Medulla oblongata (tissue), 1 donor: Measurements from ENCODE around the gene SHC3.
A peak's percentile ranks its signal among the peaks of the same experiment; 100 is the strongest.

Experiments
- DNase-seq: peaks from one replicate; pipeline ENCODE4 v3.0.0-alpha.2; 2015; ENCODE audit errors: extremely low spot score

The SHC3 gene

DNA sequence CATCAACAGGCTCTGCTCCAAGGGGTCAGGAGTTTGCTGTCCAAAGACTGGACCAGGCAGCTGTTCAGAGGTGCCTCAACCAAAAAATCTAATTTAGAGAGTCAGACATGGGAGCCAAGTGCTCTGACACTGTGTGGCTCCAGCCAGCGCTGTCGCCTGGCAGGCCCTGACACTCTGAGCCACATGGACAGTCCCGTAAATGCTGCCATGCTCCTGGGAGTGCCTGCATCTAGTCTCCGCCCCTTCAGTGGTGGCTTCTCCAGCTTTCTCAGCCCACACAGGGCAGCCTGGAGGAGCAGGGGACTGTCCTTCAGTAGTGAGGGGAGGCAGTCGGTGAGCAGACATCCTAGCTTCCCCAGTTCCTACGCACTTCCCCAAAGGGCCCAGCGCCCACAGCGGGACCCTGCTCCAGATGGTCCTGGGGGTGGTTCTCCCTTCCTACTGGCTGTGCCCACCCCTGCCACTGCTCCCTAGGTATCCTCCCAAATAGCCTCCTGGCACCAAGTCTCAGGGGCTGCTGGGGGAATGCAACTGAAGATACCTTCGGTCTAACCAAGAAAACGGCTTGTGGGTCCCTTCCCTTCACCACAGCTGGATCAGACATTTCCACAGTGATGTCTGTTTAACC is 72.3 kb downstream of the SHC3 start:
- DNase-seq, result no peak

DNA sequence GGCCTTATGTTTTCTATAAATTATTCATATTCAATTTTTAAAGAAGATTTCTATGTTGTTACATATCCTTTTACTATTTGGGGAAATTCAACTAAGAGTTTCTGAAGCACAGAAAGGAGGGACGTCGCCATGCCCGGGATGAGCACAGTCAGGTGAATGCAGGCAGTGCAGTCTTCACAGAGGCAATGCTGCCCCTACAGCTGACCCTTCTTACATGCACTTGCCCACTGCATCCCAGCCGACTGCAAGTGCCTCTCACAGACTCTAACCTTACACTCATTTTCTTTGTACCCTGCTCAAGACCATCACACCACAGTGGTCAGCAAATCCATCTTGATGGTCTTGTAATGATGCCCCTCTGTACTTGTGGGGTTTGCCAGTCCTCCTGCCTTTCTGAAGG is 73.8 kb downstream of the SHC3 start:
- no peak for DNase-seq

DNA sequence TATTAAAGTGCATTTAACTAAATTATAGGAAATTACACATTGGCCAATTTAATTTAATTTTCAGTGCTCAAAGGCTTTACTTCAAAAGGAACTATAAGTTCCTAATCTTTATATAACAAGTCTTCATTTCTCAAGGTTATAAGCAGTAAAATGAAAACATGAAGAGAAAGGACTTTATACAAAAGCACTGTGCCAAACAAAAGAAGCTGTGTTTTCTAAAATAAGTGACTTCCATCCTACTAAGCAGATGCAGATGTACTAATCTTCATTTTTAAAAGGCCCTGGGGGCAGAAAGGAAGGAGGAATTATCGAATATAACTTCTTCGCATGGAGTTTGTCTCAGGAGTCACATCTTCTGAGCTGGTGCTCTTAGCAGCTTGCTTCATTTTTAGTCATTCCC is 81.4 kb downstream of the SHC3 start:
- no peak for DNase-seq

DNA sequence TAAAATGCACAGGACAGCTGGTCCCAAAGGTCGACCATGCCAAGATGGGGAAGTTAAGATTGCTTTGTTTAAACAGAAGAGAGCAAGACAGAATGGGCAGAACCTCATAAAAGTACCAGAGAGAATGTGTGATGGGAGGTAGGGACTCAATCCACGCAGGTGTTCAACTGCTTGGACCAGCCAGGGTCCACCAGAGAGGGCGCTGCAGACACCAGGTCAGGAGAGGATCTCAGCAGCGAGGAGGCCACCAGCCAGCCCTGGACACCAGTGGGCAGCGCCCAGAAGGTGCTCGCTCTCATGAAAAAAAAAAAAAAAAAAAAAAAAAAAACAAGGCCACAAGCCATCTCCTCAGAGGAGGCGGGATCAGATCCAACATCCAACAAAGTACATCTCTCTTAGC is 81.8 kb downstream of the SHC3 start:
- no peak for DNase-seq

DNA sequence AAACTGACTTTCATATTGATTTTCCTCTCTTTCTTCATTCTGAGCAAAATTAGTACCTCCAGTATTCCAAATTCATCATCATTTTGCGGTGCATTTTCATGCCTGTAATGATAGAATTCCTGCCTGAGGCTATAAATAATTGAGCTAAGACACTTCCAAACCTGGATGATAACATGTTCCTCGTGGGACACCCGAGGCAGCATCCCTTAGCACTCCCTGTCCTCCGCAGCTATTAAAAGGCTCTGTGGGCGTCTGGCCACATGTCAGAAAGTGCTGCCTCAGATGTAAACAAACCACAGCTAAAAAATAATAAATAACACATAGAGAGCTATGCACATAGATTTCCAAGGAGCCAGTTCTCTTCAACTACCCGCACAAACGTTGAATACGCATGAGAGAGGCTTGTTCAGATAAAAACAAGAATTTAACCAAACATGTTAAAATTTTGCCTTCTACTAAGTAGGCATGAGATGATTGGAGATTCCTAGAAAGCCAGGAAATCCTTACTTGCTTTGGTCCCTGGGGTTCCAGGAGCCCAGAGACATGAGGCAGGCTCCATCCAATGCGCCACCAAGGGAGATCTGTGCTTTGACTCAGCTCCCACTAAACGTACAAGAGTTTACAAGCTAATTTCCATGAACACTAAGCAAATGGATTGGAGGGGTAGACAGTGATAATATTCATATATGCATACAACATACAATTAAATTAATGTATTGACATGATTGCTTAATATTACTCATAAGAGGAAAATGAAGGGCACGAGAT is 82.7 kb downstream of the SHC3 start:
- DNase-seq, result no peak

DNA sequence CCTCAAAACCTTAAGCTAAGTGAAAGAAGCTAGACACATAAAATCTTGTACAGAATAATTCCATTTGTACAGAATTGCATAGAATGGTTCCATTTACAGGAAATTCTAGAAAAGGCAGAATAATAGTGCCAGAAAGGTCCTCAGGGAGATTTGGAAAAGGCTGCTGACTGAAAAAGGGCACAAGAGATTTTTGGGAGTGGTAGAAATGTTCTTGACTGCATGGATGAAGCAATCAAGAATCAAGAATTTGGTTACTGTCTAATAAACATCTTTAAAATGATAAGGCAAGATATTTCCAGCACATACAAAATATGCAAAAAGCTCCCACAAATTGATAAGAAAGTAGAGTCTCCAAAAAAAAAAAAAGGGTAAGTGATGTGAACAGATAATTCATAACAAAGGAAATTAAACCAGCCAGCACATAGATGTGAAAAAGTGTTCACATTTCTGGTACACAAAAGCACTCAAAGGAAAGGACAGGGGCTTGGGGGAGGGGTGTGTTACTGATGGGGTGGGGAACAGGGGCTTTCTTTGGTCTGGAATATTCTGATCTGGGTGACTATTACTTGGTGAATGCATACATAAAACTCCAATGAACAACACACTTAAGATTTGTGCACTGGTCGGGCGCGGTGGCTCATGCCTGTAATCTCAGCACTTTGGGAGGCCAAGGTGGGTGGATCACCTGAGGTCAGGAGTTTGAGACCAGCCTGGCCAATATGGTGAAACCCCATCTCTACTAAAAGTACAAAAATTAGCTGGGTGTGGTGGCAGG is 85.2 kb downstream of the SHC3 start:
- DNase-seq, result no peak

DNA sequence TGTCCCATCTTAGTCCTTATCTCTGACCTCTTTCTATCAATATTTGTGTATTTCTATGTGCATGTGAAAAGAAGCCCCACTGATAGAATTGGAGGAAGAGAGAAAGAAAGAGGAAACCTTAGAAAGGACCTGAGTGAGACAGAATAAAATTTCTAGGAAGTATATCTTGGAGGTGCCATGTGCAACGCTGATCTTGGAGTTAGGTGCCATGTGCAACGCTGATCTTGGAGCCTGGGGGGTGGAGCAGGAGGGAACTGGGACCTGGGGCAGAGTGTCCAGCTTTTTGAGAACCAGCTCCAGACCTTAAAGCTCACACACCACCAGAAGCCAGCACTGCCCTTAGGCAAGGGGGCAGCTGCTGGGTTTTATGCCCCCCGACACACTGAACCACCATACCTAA is 89.4 kb downstream of the SHC3 start:
- no peak for DNase-seq

DNA sequence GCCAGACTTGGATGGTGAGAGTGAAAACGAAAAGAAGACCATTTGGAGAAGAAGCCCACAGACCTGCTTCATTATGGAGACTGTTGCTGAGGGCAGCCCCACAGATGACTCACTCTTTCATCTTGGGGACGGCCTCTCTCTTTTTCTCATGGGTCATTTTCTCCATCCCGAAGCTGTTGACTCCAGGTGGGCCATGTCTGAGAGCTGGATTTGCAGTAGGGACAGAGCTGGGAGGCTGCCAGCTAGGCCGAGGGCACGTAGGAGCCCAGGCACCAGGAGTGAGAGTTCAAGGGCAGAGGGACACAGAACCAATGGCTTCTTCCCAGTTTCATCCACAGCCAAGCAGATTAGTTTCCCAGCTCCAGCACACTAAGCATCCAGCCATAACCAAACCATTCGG is 95.0 kb downstream of the SHC3 start:
- no peak for DNase-seq

DNA sequence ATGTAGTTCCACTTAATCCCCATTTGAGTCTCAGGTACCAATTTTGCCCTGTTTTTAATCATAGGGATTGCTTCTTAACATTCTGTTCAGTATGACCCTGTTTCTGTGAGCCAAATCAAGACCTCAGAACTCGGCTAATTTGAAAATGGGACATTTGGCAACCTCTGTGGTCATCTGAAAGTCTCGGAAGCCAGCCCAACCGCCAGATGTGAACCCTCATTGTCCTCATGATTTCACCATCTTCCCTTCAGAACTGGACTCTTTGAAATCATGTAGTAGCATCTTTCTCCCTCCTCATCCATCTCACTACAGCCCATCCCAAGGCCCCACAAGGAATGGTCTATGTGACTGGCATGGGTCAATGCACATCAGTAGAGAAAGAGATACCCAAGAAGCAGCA is 98.4 kb downstream of the SHC3 start:
- DNase-seq, result peak; percentile 18

DNA sequence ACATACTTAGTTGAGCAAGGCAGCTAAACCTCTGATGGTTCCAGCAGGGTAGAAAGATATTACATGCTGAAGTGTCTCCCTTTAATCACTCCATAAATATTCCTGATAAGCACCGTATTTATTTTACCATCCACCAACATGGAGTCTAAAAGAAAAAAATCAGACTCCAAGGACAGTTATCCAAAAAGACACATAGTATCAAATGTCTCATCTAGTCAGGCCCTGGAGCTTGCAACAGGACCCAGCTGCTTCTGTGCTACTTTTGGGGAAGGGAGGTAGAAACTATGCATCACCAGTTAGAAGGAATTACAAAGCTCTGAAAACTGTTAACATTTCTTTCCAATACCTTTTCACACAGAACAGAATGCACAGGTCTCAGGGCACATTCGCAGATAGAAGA is 99.2 kb downstream of the SHC3 start:
- no peak for DNase-seq

DNA sequence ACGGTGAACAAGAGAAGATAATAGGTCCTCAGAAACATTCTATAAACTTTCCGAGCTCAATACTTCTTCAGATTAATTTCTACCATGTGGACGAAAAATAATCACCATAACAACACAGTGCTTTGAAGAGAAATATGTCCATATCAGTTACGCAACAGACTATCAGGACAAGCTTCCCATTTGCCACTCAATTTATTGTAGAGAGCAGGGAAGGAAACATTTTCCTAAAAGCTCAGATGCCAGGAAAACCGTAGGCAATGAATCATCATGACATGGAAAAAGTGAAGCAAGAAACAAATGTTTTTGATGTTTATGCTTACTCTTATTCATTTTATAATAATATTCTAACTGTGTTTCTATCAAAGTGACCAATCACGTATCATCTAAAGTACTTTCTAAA is 99.8 kb downstream of the SHC3 start:
- DNase-seq, result no peak

DNA sequence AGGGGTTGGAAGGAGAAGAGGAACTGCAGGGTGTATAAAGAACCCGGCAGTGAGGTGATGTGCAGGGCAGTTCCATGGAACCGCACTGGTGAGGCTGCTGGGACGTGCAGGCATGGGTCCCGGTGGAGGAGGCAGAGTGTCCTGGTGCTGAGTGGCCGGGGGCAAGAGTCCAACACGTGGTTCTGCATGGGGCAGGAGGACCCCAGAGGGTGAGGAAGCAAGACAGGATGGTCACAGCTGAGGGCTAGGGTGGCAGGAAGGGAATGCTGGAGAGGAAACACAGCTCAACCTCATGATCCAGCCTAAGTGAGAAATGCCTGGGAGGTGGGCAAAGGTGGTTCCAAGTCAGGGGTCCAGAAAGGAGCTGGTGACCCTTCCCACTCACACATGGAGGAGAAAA is 100.2 kb downstream of the SHC3 start:
- no peak for DNase-seq

DNA sequence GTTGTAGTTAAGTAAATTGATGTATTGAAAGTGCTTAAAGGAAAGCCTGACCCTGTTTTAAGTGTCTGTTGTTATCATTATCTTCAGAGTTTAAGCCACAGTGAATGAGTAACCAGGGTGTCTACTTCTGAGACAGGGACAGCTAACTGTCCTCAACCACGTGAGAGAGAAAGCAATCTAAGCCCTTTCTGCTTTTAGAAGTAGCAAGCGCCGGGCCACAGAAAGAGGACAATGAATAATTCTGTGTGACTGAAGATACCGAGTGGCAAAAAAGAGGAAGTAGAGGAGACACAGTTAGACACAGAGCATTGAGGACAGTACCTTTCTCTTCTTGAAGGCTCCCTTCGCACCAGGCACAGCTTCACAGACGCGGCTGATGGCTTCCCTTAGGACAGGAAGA is 101.1 kb downstream of the SHC3 start:
- DNase-seq, result peak; percentile 51

DNA sequence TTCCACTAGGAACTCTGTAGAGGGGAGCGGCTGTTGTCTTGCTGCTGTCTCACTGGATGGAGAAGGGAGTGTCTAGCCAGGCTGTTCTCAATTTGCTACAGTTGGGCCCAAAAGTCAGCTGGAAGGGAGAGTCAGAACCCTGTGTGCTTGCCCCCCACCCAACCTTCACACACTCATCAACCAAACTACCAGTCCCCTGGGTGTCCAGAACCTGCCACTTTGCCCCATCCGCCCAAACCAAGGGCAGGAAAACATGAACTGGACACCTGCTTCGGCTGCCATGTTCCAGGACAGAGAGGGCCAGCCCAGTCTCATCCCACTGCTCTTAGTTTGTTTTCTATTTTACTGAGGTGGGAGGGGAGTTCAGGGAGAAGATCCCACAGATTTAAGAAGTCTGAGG is 105.2 kb downstream of the SHC3 start:
- no peak for DNase-seq

DNA sequence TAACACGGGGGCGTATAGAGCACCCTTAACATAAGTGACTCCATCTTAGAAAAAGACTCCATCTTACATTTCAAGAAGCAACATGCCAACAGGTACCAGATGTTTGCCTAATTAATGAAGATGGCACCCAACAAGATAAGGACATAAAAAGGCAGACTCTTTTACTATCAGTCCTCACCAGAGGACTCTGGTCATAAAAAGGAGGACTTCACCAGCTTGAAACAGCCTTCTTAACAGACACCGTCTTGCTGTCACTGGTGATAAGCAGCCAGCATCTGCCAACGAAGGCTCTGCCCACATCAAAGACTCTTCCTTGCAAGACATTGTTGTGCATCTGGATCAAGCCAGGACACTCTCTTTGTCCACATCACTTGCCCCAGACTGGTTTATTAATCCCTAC is 107.0 kb downstream of the SHC3 start:
- no peak for DNase-seq

DNA sequence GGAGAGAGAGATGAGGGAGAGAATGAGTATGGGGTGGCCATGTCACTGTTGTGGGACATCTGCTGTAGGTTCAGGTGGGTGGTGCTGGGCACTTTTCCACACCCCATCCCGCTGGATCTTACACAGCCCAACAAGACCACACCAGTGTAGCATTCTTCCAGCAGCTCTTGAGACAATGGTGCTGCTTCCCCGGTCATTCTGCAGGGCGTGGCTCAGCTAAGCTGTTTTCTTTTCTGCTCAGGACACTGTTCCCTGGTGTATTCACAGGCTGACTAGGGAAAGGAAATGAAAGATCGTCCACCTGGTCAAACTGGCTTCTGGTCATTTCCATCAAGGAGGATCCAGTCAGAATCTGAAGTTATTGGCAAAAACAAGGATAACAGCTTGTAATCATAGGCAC is 111.8 kb downstream of the SHC3 start:
- DNase-seq, result no peak

DNA sequence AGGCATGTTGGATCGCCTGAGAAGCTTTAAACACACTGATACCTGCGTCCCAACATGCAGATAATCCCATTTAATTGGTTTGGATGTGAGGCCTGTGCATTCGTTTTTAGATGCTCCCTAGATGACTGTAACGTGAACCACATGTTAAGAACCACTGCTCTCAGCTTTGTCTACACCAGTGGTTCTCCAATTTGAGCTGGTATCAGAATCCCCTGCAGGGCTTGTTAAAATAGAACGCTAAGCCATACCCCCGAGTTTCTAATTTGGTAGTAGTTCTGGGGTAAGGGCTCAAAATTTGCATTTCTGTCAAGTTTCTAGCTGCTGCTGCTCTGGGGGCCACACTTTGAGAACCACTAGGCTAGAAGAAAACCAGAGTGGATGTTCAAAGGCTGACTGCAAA is 112.7 kb downstream of the SHC3 start:
- DNase-seq, result no peak

DNA sequence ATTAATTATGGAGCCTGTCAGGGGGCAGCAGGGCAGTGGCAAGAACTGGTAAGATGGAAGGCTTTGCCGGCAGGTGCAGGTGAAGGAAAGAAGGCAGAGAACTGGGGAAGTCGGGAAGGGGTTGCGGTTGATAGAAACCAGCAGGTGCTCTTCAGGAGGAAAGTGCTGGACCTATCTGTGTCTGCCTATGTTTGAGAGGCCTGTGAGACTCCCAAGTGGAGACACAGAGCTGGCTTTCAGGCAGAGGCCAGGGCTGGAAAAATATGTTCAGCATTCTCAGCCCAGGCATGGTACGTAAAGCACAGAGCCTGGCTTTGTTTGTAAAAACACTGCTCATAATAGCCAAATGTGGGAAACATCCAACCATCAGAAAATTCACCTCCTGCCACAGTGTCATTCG is 117.8 kb downstream of the SHC3 start:
- no peak for DNase-seq

DNA sequence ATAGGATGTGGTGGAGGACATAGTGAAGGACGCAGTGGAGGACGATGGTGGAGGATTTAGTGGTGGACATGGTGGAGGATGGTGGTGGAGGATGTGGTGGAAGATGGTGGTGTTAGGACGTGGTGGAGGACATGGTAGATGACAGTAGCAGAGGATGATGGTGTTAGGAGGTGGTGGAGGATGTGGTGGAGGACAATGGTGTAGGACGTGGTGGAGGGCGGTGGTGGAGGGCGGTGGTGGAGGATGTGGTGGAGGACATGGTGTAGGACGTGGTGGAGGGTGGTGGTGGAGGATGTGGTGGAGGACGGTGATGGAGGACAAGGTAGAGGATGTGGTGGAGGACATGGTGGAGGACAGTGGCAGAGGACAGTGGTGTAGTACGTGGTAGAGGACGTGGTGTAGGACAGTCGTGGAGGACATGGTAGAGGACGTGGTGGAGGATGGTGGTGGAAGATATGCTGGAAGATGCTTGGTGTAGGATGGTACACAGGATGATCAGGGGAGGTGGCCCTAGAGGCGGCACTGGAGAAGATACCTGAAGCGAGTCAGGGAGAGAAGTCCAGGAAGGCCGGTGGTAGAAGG is 118.6 kb downstream of the SHC3 start:
- DNase-seq, result no peak

DNA sequence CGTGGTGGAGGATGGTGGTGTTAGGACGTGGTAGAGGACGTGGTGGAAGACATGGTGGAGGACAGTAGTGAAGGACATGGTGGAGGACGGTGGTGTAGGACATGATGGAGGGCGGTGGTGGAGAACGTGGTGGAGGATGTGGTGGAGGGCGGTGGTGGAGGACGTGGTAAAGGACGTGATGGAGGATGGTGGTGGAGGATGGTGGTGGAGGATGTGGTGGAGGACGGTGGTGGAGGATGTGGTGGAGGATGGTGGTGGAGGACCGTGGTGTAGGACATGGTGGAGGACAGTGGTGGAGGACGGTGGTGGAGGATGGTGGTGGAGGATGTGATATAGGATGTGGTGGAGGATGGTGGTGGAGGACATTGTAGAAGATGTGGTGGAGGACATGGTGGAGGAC is 119.7 kb downstream of the SHC3 start:
- DNase-seq, result no peak

DNA sequence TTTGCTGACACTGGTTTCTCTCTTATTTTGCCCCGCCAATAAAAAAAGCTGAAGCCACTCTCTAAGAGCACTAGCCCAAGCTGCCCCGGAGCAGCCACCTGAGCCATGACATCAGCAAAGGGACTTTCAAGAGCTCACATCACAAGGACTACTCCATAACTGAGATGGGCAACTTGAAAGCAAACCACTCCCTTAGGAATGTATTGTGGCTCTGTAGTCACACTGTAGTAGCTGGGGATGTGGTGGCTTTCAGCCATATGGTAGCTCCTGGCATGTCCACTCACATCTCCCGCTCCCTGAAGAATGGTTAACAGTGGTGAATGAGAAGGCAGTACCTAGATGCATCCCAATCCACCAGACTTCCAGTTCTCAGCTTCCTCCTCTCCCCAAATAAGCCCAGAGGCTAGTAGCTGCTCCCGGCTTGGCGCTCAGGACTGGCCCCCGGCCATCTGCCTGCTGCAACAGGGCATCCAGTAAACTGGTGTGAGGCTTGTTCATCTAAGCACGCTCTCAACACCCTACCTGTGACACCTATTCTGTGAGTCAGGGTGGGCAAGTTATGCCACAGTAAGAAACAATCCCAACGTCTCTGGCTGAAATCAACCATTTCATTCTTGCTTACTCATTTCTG is 123.6 kb downstream of the SHC3 start:
- no peak for DNase-seq

DNA sequence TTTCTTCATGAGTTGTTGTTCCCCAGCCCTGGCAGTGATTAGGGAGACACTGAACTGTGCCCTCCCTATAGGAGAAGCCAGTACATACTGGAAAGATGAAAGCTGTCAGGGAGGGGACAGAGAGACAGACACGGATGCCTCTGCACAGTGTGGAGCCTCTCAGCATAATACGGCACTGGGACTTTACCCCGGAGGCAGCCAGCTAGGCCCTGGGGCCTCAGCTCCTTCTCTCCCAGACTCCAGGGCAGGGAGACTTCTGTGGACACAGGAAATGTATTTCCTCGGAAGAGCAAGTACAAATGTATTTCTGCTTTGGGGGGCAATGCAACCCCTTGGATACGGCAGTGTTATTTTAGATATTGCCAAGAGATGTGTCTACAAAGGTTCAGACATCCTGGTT is 125.3 kb downstream of the SHC3 start:
- DNase-seq, result no peak
